Activated gamma-delta T cell (primary cell): ENCODE data around the gene MACROH2A2.
"Not testable (repeated sequence)": the region's sequence is repeated elsewhere in the genome, so short reads cannot be mapped to it uniquely, and the experiment has no call there.

Experiments
- DNase-seq: peaks from one replicate; lab custom pipeline; 2025; lab: John Stamatoyannopoulos, UW

Gene MACROH2A2

DNA sequence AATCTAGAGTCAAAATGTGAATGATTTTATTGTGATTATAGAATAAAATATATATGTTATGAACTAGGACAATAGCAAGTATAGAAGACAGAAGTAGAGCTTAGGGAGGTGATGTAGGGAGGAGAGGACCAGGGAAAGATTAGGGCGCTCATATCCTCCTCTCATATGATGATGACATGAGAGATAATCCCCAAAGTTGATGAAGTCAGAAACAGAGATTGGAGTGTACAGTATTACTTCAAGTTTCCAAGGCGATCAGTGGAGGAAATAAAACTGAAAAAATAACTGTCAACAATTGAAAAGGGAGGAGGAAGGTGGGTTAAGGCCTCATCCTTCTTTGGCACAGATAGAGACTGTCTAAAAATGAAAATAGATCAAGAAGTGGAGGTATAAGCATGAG lies 14.9 kb downstream of the MACROH2A2 start:
- no peak for DNase-seq

DNA sequence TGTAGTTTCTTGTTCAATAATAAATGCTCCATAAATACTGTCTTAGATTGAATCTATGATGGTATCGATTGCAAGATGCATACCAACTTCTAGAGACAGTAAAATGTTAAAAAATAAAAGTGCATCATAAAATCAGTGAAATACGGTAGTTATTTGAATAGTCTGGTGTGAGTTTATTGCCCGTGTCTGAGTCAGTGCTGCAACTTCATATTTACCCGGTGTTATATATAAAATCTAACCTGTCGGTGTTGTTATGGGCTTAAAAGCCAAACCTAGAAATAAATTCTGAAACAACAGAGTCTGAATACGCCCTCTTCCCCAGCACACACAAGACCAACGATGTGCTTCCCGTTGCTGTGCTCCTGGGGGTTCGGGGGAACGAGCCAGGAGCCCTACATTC lies 16.3 kb downstream of the MACROH2A2 start:
- DNase-seq, result no peak

DNA sequence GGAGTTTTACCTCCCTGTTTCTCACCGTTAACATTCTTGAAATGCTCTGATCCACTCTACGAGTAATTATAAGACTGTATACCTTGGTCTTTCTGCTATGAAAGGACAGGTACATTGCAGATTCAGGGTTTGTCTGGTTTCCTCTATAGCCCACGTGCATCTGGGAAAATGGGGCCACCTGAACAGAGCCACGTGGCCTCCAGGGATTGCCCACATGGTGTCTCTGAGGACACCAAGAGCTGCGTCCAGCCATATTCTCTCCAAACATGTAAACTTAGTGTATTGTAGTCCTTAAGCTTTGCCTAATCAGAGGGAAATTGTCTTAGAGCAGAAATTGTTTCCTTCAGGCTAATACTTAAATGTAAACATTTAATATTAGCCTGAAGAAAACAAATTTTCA lies 16.7 kb downstream of the MACROH2A2 start:
- DNase-seq, result no peak

DNA sequence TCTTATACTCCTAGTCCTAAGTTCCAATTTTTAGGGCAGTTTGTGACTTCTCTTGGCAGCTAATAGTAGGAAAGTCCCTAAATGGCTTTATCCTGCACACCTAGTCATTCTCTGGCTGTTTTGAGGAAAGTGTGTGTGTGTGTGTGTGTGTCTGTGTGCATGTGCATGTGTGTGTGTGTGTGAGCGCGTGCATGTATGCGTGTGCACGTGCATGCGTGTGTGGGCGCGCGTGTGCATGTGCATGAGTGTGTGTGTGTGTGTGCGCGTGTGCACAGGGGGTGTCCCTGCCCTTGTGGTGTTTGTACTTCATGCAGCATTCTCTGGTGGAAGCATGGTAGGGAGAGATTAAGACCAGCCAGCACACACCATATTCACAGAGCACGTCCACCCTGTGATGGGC lies 18.2 kb downstream of the MACROH2A2 start:
- DNase-seq, result no peak

DNA sequence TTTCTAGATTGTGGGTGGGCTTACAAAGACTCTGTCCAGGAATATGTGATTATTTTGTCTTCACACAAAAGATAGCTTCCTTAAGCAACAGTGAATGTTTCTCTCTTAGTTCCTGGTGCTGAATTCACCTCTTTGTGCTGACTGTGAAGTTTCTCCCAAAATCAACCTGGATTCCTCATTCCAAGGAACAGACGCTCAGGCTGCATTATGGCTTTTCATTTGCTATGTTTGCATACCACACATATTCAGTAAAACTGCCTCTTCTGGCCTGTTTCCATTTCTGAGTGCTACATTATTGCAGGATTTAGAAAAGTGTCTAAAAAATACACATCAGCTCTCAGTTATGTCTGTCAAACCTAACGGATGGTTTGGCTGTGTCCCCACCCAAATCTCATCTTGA lies 21.5 kb downstream of the MACROH2A2 start:
- no peak for DNase-seq

DNA sequence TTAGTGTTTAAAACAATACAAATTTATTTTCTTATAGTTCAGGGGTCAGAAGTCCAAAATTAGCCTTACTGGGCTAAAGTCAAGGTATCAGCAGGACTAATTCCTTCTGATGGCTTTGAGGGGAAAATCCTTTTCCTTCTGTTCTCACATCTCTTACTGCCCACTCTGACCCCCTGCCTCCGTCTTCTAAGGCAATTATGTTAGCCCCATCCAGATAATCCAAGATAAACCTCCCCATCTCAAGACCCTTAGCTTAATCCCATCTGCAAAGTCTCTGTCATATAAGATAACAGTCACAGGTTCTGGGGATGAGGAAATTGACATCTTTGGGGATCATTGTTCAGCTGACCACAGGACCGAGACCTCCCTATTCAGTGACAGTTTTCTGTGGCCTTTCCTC lies 22.3 kb downstream of the MACROH2A2 start:
- no peak for DNase-seq

DNA sequence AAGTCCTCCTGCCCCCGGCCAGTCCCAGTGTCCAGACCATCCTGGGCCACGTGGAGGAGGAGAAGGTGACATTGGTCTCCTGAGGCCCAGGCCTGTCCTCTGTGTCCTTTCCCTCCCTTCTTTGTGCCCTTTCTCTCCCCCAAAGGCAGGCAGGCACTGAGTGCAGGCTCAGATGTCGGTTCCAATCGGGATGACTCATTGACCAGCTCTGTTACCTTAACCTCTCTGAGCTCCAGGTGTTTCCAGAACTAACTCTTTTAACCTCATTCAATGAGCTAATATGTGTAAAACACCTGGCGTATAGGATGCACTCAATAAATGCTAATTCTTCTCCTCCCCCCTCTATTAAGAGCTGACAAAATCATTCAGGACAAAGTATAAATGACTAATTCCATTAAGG lies 25.7 kb downstream of the MACROH2A2 start:
- no peak for DNase-seq

DNA sequence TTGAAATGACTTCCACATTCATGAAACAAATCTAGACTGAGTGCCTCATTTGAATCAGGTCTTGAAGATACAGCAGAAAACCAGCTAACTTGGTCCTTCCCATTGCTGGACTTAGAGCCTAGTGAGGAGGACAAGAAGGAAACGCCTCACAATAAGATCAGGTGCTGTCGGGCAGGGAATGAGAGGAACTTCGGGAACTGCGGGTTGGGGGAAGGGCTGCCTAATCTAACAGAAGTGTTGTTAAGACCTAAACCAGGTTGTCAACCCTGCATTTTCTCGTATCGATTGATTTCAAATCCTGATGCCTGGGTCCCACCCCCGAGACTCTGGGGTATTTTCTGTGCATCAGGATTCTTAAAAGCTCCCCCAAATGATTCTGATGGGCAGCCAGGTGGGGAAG lies 26.3 kb downstream of the MACROH2A2 start:
- DNase-seq, result no peak

DNA sequence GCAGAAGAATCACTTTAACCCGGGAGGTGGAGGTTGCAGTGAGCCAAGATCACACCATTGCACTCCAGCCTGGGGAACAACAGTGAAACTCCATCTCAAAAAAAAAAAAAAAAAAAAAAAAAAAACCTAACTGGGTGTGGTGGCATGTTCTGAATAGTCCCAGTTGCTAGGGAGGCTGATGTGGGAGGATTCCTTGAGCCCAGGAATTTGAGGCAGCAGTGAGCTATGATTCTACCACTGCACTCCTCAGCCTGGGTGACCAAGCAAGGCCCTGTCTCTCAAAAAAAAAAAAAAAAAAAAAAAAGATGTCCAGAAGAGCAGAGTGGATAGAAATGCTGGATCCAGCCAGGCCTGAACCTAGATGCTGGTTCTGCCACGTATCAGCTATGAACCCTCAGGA lies 28.1 kb downstream of the MACROH2A2 start:
- DNase-seq, result not testable (repeated sequence)

DNA sequence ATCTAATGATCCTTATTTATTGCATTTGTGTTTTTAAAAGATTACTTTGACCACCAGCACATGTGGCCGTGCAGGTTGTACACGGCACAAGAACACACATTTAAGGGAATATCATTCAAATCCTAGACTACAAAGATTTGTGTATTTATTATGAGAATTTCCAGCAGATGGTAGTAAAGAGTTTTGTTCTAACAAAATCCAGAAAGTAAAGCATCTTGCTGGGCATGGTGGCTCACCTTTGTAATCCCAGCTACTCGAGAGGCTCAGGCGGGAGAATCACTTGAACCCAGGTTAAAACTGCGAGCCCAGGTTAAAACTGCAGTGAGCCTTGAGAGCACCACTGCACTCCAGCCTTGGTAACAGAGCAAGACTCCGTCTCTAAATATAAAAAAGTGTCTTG lies 31.5 kb downstream of the MACROH2A2 start:
- DNase-seq, result no peak

DNA sequence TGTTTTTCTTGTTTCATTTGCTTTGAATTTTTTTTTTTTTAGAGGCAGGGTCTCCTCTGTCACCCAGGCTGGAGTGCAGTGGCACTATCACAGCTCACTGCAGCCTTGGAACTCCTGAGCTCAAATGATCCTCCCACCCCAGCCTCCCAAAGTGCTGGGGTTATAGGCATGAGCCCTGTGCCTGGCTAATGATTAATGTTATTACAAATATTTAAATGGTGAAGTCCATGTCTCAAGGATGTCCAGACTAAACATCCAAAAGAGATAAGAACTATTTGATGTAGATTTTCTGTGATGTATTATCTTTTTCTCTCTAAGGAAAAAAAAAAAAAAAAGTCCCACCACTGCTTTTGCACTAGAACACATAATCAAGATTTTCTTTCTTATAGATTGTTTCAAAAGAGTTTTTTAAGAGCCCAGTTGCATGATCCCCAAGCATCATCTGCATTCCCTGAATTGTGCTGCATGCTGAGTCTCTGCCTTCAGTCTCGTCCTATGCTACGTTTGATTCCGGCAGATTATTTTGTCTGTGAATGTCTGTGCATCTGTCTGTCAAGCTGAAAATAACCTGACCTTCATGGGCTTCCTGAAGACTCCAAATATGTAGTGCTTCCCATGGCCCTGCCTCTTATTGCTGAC lies 33.4 kb downstream of the MACROH2A2 start:
- DNase-seq, result no peak

DNA sequence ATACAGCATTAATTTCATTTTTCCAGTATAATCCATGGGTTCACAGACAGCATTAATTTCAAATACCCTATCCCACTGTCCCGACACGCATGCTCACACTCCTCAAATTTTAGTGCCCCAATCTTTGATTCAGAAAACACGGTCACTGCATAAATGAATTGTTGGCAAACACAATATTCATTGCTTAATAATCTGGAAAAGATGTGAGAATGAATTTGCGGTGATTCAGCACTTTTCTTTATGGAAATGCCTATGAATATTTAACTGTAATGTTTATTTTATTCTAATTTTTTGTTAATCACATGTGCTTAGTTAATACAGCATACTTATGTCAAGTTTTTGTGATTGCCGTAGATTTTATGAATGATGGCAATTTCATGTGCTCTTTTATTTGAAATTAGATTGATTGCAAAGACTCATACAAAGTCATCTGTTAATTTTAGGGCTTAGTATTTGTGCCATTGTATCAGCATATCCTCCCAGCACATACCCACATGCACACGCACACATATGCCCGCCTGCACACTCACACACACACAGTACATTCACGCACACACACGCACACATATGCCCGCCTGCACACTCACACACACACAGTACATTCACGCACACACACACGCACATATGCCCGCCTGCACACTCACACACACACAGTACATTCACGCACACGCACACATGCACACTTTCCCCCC lies 35.1 kb downstream of the MACROH2A2 start:
- DNase-seq, result no peak

DNA sequence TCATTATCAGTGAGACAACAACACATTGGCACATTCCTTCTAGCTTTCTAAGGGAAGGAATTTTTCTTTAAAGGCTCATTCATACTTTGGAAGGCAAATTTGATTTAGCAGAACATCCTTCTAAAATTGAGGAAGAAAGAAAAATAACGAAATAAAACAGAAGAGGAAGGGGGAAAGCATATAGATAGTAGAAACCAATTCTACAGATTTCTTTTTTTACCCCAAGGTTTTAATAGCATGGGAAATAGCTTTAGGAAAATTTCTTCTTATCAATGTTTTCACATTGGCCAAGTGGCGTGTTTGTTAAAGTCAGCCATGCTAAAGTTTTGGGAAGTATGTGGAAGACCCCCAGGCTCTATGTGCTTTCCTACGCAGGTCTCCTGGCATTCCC lies 35.7 kb downstream of the MACROH2A2 start:
- DNase-seq, result no peak

DNA sequence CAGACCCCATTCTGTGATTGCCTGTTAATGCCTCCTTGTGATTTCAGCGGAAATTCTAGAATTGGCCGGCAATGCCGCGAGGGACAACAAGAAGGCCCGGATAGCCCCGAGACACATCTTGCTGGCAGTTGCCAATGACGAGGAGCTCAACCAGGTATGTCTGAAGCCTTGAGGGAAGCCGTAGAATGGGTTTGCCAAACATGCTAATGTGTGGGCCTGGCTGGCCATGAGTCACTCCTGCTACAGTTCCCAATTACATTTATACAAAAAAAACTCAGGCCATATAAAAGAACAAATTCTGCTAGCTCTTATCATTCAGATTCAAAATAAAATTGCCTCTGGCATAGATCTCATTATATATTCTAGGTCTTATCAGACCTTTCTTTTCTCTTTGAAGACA lies 37.4 kb downstream of the MACROH2A2 start:
- DNase-seq, result no peak

DNA sequence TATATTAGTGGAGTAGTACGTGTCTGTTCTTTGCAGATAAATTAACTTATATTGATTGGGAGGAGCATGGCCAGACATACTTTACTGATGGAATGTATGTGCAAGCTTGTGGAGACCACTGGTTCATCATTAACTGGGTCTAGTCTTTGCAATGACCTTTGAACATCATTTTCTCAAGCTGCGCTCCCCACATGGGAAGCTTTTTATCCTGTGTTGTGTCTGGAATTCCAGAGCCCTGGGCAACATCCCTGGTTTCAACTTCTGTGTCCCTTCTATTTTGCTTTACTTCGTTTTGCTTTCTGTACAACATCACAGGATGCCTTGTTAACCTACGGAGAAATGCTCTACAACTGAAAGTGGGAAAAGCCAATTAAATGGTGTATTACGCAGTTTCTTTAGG lies 38.3 kb downstream of the MACROH2A2 start:
- no peak for DNase-seq

DNA sequence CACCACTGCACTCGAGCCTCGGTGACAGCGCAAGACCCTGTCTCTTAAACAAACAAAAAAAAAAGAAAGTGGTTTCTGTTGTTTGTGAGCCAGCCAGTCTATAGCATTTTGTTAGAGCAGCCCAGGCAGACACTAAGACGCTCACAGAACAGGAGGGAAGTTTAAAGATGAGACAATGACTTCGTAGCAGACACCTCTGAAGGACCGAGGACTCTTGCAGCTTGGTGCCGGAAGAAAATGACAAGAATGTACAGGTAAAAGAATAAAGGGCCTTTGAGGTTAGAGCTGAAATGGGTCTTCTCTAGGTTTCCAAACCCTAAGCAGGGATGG lies 39.7 kb downstream of the MACROH2A2 start:
- DNase-seq, result no peak

DNA sequence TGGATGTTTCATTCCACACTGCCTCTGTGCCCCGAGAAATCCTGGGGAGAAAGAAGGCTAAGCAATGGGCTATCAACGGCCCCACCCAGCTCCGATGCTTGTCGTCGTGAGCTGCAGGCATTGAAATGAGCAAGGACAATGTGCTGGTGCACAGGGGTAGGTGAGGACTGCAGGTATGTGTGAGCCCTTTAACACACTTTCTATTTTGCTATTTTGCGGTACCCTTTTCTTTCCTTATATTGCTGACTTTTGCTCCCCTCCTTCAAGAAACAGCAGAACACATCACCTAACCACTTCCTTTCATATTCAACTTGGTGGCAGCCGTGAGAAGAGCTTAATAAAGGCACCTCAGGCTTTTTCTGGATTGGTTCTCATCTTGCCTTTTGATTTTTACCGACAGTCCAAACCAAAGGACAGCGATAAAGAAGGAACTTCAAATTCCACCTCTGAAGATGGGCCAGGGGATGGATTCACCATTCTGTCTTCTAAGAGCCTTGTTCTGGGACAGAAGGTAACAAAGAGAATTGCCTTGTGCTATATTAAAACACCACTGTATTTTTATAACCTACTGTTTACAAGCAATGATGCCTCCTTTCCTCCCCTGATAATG lies 40.8 kb downstream of the MACROH2A2 start:
- no peak for DNase-seq

DNA sequence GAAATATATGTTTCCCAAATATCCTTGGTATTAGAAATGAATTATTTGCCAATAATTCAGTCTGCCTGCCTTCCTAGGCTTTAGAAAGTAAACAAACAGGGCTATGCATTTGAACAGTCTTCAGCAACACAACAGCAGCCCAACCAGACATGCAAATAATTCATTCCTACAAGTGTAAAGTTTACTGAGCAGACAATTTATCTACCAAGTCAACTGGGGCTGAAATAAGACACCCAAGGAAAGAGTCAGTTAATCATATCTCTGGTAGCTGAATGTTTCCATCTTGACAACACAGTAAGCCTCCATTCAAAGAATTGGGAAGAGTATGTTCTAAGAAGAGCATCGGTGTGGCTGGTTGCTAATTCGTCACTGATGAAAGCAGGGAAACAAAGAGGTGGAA lies 41.6 kb downstream of the MACROH2A2 start:
- DNase-seq, result no peak

DNA sequence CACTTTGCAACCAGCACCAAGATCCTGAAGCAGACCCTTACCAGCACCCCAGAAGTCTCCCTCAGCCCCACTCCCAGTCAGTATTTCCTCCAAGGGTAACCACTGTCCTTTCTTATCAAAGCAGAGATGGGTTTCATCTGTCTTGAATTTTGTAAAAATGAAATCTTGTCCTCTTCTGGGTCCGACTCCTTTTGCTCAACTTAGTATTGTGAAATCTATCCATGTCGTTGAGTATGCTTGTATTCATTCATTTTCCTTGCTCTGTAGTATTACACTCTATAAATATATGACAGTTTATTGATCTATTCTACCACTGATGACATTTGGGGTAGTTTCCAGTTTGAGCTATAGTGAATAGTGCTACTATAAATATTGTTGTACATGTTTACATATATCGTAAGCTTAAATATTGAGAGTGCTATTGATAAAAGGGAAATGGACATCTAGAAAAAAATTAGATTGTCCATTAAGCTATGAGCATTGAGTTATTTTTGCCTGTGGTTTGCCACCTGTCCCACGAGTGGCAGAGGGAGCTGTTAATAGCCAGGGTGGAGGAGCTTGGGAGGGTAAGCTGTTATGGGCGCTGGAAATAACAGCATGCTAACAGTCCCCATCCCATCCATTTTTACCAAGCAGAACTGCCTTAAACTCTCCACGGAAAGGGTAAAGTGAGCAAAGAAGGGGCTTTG lies 43.5 kb downstream of the MACROH2A2 start:
- no peak for DNase-seq

DNA sequence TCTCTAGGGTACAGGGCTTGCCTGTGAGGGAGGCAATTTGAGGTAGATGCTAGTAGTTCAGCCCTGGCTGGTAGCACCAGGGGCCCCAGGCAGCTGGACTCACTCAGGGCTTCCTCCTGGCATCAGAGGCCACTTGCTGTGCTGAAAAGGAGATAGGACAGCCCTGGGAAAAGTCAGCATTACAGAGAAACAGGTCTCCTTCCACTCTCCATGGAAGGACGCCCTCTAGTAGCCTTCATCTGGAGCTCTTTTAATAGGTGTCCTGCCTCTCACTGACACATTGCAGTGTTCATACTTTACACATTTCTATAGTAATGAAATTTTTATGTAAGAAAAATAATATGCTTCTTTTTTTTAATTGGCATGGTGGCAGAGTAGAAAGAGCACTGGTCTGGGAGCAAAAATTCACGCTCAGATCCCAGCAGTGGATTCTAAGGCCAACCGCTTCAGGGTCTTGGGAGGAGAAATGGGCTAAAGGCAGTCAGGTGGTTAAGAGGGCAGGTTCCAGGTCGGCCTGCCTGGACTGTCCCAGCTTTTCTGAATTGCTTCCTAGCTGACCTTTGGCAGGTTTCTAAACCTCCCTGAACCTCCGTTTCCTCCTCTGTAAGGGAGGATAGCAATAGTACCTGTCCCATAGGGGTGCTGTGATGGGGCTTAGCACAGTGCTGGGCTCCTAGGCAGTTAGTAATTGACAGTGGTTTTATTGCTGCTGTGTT lies 44.2 kb downstream of the MACROH2A2 start:
- no peak for DNase-seq

DNA sequence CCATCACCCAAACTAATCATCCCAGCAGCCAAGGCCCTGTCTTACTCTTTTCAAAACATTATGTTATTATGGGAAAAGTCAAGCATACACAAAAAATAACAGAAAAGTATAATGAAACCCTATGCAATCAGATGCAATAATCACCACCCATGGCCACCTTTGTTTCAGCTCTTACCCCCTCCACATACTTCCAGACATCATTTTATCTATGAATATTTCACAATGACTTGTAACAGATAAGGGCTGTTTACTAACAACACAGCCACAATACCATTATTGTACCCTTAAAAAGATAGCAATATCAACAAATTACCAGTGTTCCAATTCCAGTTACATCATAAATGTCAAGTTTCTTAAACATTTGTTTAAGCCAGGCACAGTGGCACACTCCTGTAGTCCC lies 44.8 kb downstream of the MACROH2A2 start:
- no peak for DNase-seq

DNA sequence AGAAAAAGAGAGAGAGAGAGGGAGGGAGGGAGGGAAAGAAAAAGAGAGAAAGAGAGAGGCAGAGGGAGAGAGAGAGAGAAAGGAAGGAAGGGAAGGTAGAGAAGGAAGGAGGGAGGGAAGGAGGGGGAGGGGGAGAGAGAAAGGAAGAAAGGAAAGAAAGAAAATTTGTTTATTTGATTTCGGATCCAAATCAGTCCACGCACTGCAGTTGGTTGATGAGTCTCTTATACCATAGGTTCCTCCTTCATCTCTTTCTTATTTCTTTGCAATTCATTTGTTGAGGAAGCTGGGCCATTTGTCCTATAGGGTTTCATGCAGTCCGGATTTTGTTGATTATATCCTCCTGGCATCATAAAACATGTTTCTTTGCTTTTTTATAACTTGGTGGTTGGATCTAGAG lies 45.6 kb downstream of the MACROH2A2 start:
- no peak for DNase-seq
